ENCODE measurements around the gene DCAF11.

The DCAF11 gene

DNA sequence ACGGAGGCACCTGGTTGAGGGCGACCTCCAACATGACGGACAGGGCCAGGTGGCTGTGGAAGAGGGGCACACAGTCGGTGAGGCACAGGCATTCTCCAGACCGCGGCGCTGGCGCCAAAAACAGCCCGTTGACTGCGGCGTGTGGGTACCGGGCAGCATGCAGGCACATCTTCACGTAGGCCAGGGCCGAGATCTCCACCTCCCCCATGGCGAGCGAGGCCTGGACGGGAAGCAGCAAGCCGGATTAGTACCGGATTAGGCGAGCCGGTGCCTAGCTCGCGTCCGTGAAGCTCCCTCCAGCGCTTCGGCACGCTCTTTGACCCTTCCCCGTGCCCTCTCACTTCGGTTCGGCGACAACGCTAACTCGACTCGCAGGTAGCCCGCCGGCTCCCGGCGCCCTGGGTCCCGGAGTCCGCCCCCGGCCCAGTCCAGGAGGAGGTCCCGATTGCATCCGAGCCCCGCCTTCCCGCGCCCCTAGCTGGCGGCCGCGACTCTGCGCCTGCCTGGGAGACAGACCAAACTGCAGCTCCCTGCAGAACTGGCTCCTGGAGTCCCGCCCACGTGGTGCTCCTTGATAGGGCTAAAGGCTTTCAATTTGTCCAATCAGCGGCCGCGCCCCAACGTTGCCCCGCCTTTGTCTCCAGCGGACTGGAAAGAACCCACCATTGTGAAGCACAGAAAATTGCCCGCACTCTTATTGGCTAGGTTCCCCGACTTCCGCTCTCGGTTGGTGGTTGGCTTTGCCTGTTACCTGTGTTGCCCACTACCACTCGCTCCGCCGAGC lies 26.7 kb downstream of the DCAF11 start, which contains the start of gene EMC9:
TSS of gene EMC9 (minus strand) at position 495 of the 784 bp plus-strand sequence. CDS start at position 208, 287 bp downstream.
- H3K27ac ChIP-seq (ENCODE audit: poor library complexity, severe bottlenecking) = peak within 1 kb of the TSS; percentile 83
- no peaks in the 10 kb centered on the region for H3K9me3 ChIP-seq (ENCODE audit: severe bottlenecking)
- no peaks in the 10 kb centered on the region for H3K27me3 ChIP-seq (ENCODE audit: insufficient read depth, poor library complexity, severe bottlenecking)
- DNase-seq (ENCODE audit: low spot score) (peak; percentile 100), ATAC-seq (ENCODE audit: low read depth) (peak; percentile 86)
- peaks cover 15% of the 10 kb centered on the region for H3K4me1 ChIP-seq (ENCODE audit: insufficient read depth, poor library complexity, severe bottlenecking)
- H3K36me3 ChIP-seq (ENCODE audit: low read depth) = peaks cover 52% of the 10 kb centered on the region
- TF ChIP-seq, protein P1, sequence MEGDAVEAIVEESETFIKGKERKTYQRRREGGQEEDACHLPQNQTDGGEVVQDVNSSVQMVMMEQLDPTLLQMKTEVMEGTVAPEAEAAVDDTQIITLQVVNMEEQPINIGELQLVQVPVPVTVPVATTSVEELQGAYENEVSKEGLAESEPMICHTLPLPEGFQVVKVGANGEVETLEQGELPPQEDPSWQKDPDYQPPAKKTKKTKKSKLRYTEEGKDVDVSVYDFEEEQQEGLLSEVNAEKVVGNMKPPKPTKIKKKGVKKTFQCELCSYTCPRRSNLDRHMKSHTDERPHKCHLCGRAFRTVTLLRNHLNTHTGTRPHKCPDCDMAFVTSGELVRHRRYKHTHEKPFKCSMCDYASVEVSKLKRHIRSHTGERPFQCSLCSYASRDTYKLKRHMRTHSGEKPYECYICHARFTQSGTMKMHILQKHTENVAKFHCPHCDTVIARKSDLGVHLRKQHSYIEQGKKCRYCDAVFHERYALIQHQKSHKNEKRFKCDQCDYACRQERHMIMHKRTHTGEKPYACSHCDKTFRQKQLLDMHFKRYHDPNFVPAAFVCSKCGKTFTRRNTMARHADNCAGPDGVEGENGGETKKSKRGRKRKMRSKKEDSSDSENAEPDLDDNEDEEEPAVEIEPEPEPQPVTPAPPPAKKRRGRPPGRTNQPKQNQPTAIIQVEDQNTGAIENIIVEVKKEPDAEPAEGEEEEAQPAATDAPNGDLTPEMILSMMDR (IDR thresholded peaks at IDR 0.05; ENCODE audit: poor library complexity, severe bottlenecking) = peak; percentile 34
- H3K4me3 ChIP-seq (ENCODE audit: severe bottlenecking) = peak within 1 kb of the TSS; percentile 65

DNA sequence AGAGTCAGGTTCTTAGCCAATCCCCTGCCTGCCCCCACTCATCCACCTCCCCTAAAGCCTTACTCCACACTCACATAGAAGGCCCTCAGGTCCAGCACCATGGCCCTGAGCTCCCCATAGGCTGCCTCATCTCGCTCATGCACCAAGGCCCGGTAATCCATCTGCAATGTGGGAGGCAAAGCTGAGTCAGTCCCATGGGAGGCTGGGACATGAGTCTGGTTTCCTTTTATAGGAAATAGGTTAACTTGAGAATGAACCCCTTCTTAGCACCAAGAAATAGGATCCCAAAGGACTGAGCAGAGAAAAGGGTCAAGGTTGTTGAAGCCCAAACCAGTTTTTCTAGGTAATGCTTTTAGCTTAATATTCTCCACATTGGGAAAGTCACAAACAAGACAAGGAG lies 28.9 kb downstream of the DCAF11 start:
- peaks cover 39% of the 10 kb centered on the region for H3K36me3 ChIP-seq (ENCODE audit: low read depth)
- no peak overlapping the region for H3K4me3 ChIP-seq (ENCODE audit: severe bottlenecking)
- TF ChIP-seq, protein P1 (IDR thresholded peaks at IDR 0.05; ENCODE audit: poor library complexity, severe bottlenecking) = no peak
- no peak for DNase-seq (ENCODE audit: low spot score)
- no peak for ATAC-seq (ENCODE audit: low read depth)
- no peaks in the 10 kb centered on the region for H3K9me3 ChIP-seq (ENCODE audit: severe bottlenecking)
- no peaks in the 10 kb centered on the region for H3K27me3 ChIP-seq (ENCODE audit: insufficient read depth, poor library complexity, severe bottlenecking)
- no peak overlapping the region for H3K27ac ChIP-seq (ENCODE audit: poor library complexity, severe bottlenecking)
- peaks cover 15% of the 10 kb centered on the region for H3K4me1 ChIP-seq (ENCODE audit: insufficient read depth, poor library complexity, severe bottlenecking)

DNA sequence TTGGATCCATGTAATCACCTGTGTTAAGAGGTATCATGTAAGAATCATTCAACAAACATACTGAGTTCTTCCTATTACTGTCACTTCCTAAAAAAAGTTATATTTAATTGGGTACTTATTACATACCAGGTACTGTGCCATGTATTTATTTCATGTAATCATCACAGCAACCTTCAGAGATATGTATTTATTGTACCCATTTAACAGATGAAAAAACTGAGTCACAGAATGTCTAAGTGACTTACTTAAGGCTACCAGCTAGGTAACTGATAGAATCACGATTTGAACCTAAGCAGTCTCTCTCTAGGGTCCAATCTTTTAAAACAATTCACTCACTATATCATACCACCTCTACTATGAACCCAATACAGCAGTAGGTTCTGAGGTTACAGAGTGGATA lies 29.9 kb downstream of the DCAF11 start:
- ATAC-seq (ENCODE audit: low read depth) = no peak
- Histone ChIP-seq H3K36me3 (ENCODE audit: low read depth) (peaks cover 39% of the 10 kb centered on the region), H3K4me3 (ENCODE audit: severe bottlenecking) (no peak overlapping the region), H3K27ac (ENCODE audit: poor library complexity, severe bottlenecking) (no peak overlapping the region), H3K27me3 (ENCODE audit: insufficient read depth, poor library complexity, severe bottlenecking) (no peaks in the 10 kb centered on the region), H3K4me1 (ENCODE audit: insufficient read depth, poor library complexity, severe bottlenecking) (peaks cover 15% of the 10 kb centered on the region), H3K9me3 (ENCODE audit: severe bottlenecking) (no peaks in the 10 kb centered on the region)
- DNase-seq (ENCODE audit: low spot score) = no peak
- TF ChIP-seq, protein P1 (IDR thresholded peaks at IDR 0.05; ENCODE audit: poor library complexity, severe bottlenecking) = no peak

DNA sequence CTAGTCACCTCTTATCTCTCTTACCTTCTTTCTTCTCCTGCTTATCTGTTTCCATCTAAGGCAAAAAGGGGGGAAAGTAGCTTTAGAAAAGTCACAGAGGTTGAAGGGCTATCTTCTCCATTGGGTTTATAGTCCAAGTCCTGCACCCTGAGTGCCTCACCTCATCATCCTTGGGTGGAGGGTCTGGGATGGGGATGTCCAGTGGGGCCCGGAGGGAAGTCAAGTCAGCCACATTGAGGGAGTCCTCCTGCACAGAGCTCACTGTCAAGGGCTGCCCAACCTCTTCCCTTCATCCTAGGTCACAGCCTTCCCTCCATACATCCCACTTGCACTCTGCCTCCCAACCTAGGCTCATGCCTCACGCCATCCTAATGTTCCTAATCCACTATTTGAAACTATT lies 30.6 kb downstream of the DCAF11 start:
- H3K27me3 ChIP-seq (ENCODE audit: insufficient read depth, poor library complexity, severe bottlenecking) = no peaks in the 10 kb centered on the region
- H3K4me1 ChIP-seq (ENCODE audit: insufficient read depth, poor library complexity, severe bottlenecking) = peaks cover 10% of the 10 kb centered on the region
- no peak for ATAC-seq (ENCODE audit: low read depth)
- DNase-seq (ENCODE audit: low spot score) = no peak
- TF ChIP-seq, protein P1 (IDR thresholded peaks at IDR 0.05; ENCODE audit: poor library complexity, severe bottlenecking) = no peak
- peaks cover 39% of the 10 kb centered on the region for H3K36me3 ChIP-seq (ENCODE audit: low read depth)
- no peaks in the 10 kb centered on the region for H3K9me3 ChIP-seq (ENCODE audit: severe bottlenecking)
- H3K4me3 ChIP-seq (ENCODE audit: severe bottlenecking) = peak overlapping the region; percentile 75
- peak overlapping the region; percentile 81 for H3K27ac ChIP-seq (ENCODE audit: poor library complexity, severe bottlenecking)
